Epithelial cell of proximal tubule (primary cell): Measurements from ENCODE around the gene CRYBG1. TPM values are rescaled to one million over a fixed set of nuclear protein-coding genes. Genes with fewer than 3 reads are reported as not detected.

ENCODE experiments used
- DNase-seq: peaks from one replicate; pipeline ENCODE4 v3.0.0-alpha.2; 2011; ENCODE audit warnings: low read depth
- H3K4me3 ChIP-seq: 2 replicates; pipeline ENCODE4 v1.5.1; 2011; ENCODE audit warnings: low read depth, mild to moderate bottlenecking, low read length
- CTCF ChIP-seq: conservative IDR thresholded peaks from 2 replicates; pipeline ENCODE4 v1.5.1; 2012; ENCODE audit warnings: low read depth, mild to moderate bottlenecking, low read length
- total RNA-seq: library from RNA; depleted of rRNA; stranded (reverse); fragments of >200 nt; gene quantifications from 2 replicates; pipeline ENCODE4 v1.2.3, GENCODE V29; 2015

CRYBG1 gene
- total RNA-seq, 1 donor from 2014 or later, result 6.5 TPM

- no peak for TF ChIP-seq CTCF
- DNase-seq, result peak; percentile 59
- peak overlapping the region; percentile 12 for H3K4me3 ChIP-seq
Measured at GRCh38 chr6:106377061-106377540, 16.6 kb downstream of the CRYBG1 start.

GRCh38 chr6:106379951-106380350, 19.4 kb downstream of the CRYBG1 start:
- DNase-seq, result no peak
- no peak overlapping the region for H3K4me3 ChIP-seq
- TF ChIP-seq CTCF, result no peak

GRCh38 chr6:106380407-106380806, 19.9 kb downstream of the CRYBG1 start:
- TF ChIP-seq CTCF, result no peak
- no peak for DNase-seq
- H3K4me3 ChIP-seq, result no peak overlapping the region

- no peak for DNase-seq
- TF ChIP-seq CTCF, result no peak
- H3K4me3 ChIP-seq, result no peak overlapping the region
Measured at GRCh38 chr6:106381223-106381622, 20.7 kb downstream of the CRYBG1 start.

GRCh38 chr6:106381881-106382280, 21.4 kb downstream of the CRYBG1 start:
- H3K4me3 ChIP-seq, result no peak overlapping the region
- TF ChIP-seq CTCF, result no peak
- DNase-seq, result no peak

GRCh38 chr6:106383573-106383972, 23.1 kb downstream of the CRYBG1 start:
- H3K4me3 ChIP-seq, result no peak overlapping the region
- no peak for DNase-seq
- TF ChIP-seq CTCF, result no peak

GRCh38 chr6:106385530-106385929, 25.0 kb downstream of the CRYBG1 start:
- DNase-seq, result no peak
- no peak overlapping the region for H3K4me3 ChIP-seq
- TF ChIP-seq CTCF, result no peak
